Measurements from ENCODE around the gene FREY1. TPM values are rescaled to one million over a fixed set of nuclear protein-coding genes. Genes with fewer than 3 reads are reported as not detected.

Gene FREY1
- total and polyA plus RNA-seq, 2 of the 4 experiments (the other 2 are of a cell fraction) = 0.21 TPM; not detected in 1

DNA sequence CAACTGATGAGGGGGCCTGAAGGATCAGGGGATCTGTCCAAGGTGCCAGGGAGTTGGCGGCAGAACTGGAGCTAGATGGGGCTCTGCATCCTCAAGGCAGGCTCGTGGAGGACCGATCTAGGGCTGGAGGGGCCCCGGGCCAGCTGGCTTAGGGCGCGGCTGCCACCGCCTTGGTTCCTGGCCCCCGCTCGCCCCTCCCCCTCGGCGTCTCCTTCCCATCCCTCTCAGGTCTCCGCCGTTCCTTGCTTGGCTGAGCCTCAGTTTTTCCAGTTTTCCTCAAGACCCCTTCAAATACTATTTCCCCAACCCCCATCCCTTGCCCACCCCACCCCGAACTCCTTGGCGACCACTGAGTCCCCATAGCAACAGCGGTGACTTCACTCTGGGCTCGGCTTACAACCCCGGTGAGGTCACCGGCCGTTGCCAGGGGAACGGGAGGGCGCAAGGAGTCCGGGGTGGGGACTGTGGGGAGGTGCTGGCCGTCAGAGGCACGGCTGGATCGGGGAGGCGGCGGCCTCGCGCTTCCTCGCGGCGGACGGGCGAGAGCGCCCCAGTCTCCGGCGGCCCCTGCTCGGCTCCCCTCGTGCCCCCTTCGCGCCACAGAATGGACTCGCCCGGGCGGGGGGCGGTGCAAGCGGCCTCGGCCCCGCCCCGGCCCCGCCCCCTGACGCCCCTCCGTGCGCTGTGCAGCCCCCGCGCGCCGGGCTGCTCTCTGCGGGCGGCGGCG, 7.5 kb downstream of the FREY1 start (continued):
- TF ChIP-seq, protein P1, sequence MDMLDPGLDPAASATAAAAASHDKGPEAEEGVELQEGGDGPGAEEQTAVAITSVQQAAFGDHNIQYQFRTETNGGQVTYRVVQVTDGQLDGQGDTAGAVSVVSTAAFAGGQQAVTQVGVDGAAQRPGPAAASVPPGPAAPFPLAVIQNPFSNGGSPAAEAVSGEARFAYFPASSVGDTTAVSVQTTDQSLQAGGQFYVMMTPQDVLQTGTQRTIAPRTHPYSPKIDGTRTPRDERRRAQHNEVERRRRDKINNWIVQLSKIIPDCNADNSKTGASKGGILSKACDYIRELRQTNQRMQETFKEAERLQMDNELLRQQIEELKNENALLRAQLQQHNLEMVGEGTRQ (IDR thresholded peaks at IDR 0.05; ENCODE audit: low read depth, low read length) = 0 out of 2 replicates have a peak, but pooled peaks have one; percentile 5
- TF ChIP-seq FOS (IDR thresholded peaks at IDR 0.05; ENCODE audit: low read depth, low read length) = peak; percentile 23; the same call in 1 of the 2 replicates

DNA sequence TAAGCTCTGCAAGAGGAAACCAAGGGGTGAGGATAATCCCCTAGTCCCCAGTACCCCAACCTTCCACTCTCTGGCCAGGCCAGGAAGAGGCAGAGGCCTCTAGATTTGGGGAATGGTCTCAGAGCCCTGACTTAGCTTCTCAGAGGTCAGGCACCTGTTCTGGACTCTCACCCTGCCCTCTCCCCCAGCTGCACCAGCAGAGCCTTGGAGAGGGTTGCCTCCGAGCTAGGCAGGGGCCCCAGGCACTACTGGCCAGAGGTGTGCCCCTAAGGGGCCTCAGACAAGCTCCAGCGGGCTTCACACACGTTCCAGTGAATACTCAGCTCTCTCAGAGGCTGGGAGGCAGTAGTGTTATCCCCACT, 8.0 kb downstream of the FREY1 start:
- POLR2A ChIA-PET (ENCODE audit: unreplicated experiment) = no interaction called here
- dilution Hi-C loops (cut with HindIII; ENCODE audit: low sequenced_read_pairs, unreplicated experiment) (no loop called here), in situ Hi-C loops (cut with MboI; ENCODE audit: low sequenced_read_pairs) (no loop called here)

More for the DNA sequence above, 8.0 kb downstream of the FREY1 start:
- BruUV-seq (replicated peaks) = no TSS peak
- ATAC-seq (ENCODE audit: low read depth) (no peak), DNase-seq (no peak)
- WGBS, 2 experiments (ENCODE audit: extremely low coverage in 2 of 2, insufficient read length in 1 of 2) = 0% methylated on average over 1 of the region's 3 CpGs; no CpG with 5 or more reads in 1 of the 2 experiments
- no peak overlapping the region for H3K4ac ChIP-seq (ENCODE audit: low read depth, low read length)
- no peak overlapping the region for H4K5ac ChIP-seq (ENCODE audit: low read depth, low read length)
- no peak overlapping the region for H3K4me2 ChIP-seq (ENCODE audit: low read depth, low read length)
- peaks cover 9% of the 10 kb centered on the region for H3K36me3 ChIP-seq (ENCODE audit: control insufficient read depth, insufficient read depth, low read length)
- H2BK15ac ChIP-seq (ENCODE audit: low read depth, low read length) = no peak overlapping the region
- H3K4me1 ChIP-seq (ENCODE audit: control insufficient read depth, insufficient read depth, low read length) = peaks cover 7% of the 10 kb centered on the region; the same call in 1 of the 2 replicates
- no peaks in the 10 kb centered on the region for H3K9me3 ChIP-seq (ENCODE audit: control insufficient read depth, insufficient read depth, low read length)
- peaks cover 19% of the 10 kb centered on the region for H4K20me1 ChIP-seq (ENCODE audit: insufficient read depth, low read length)
- H3K27me3 ChIP-seq (ENCODE audit: control insufficient read depth, insufficient read depth, low read length) = peaks cover 26% of the 10 kb centered on the region
- CTCF ChIA-PET = interaction anchor here (1.3 kb wide), 1 partner anchor 27 kb away, joined by 3 read pairs; no protein-coding TSS in a partner anchor
- peaks cover 0 to 4% of the 10 kb centered on the region in 2 experiments; a peak in 1 of 4 replicates for H3K79me1 ChIP-seq (ENCODE audit: low read depth in 1 of 2, low read length in 2 of 2)
- H4K8ac ChIP-seq (ENCODE audit: low read depth in 2 of 2, low read length in 2 of 2) = no peak overlapping the region
- H3K9ac ChIP-seq (ENCODE audit: low read depth, low read length) = no peak overlapping the region
- H3K14ac ChIP-seq (replicated peaks; ENCODE audit: low read depth, low read length) = no peak overlapping the region
- no peak overlapping the region for H2AK5ac ChIP-seq (ENCODE audit: low read depth, low read length)
- TF ChIP-seq MXI1 (IDR thresholded peaks at IDR 0.05; ENCODE audit: borderline replicate concordance, low read depth, low read length) (no peak), RCOR1 (IDR thresholded peaks at IDR 0.05; ENCODE audit: insufficient replicate concordance, low read length) (no peak), POLR2A (IDR thresholded peaks at IDR 0.05; ENCODE audit: low read depth, low read length) (no peak), MAZ (IDR thresholded peaks at IDR 0.05; ENCODE audit: borderline replicate concordance, low read depth, low read length) (no peak)
- no peak overlapping the region for H3K4me3 ChIP-seq (ENCODE audit: insufficient read depth, low read depth, low read length)
- no peak overlapping the region for H4K91ac ChIP-seq (ENCODE audit: insufficient read depth, low read depth, low read length)
- intact Hi-C loops (cut with micrococcal nuclease) = no loop called here
- H2AK9ac ChIP-seq (replicated peaks; ENCODE audit: low read depth, low read length, poor library complexity) = no peak overlapping the region
- H2BK120ac ChIP-seq (ENCODE audit: low read depth, low read length) = no peak overlapping the region
- H2BK5ac ChIP-seq (ENCODE audit: low read depth, low read length, poor library complexity, severe bottlenecking) = no peak overlapping the region
- no peak overlapping the region for H3K56ac ChIP-seq (ENCODE audit: extremely low read depth, insufficient read depth, low read length)
- H3K18ac ChIP-seq (ENCODE audit: low read depth, low read length) = no peak overlapping the region
- H3K23ac ChIP-seq (ENCODE audit: low read depth, low read length) = no peak overlapping the region
- no peak overlapping the region for H3K27ac ChIP-seq (ENCODE audit: insufficient read depth, low read length)
- H2AFZ ChIP-seq (replicated peaks; ENCODE audit: low read length, poor library complexity) = peak overlapping the region; percentile 96
- no peak overlapping the region for H2BK20ac ChIP-seq (ENCODE audit: low read depth, low read length)
- H3K9me1 ChIP-seq (ENCODE audit: insufficient read depth, low read length) = no peaks in the 10 kb centered on the region; the same call in 1 of the 2 replicates
